Measurements from ENCODE around the gene ERC1. TPM values are rescaled to one million over a fixed set of nuclear protein-coding genes. Genes with fewer than 3 reads are reported as not detected.
"Not testable (repeated sequence)": the region's sequence is repeated elsewhere in the genome, so short reads cannot be mapped to it uniquely, and the experiment has no call there.

The ERC1 gene
- total RNA-seq, 1 donor from 2014 or later, result 82.2 TPM

DNA sequence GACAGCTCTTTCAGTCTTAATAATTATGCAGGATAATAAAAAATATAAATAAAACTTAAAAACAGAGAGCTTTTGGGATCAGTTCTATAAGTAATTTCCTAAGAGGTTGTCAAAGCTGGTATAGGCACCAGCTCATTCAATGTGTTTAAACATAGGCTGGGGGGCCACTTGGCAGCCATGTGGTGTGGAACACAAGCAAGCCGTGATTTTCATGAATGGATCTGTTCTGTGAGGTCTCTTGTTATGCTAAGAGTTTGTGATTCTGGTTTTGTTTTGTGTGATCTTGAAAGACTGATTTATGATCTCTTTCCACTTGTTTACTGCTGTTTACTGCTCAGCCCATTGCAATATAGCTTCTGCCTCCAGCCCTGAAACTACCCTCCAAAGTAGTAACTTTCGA lies 362.4 kb downstream of the ERC1 start:
- no peaks in the 10 kb centered on the region for H3K27me3 Mint-ChIP-seq (ENCODE audit: unreplicated experiment)
- TF ChIP-seq, protein P1, sequence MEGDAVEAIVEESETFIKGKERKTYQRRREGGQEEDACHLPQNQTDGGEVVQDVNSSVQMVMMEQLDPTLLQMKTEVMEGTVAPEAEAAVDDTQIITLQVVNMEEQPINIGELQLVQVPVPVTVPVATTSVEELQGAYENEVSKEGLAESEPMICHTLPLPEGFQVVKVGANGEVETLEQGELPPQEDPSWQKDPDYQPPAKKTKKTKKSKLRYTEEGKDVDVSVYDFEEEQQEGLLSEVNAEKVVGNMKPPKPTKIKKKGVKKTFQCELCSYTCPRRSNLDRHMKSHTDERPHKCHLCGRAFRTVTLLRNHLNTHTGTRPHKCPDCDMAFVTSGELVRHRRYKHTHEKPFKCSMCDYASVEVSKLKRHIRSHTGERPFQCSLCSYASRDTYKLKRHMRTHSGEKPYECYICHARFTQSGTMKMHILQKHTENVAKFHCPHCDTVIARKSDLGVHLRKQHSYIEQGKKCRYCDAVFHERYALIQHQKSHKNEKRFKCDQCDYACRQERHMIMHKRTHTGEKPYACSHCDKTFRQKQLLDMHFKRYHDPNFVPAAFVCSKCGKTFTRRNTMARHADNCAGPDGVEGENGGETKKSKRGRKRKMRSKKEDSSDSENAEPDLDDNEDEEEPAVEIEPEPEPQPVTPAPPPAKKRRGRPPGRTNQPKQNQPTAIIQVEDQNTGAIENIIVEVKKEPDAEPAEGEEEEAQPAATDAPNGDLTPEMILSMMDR (IDR thresholded peaks at IDR 0.05; ENCODE audit: partially characterized antibody, unreplicated experiment), result no peak
- H3K4me1 Mint-ChIP-seq (ENCODE audit: low read depth, unreplicated experiment), result peaks cover 11% of the 10 kb centered on the region
- H3K27ac Mint-ChIP-seq (ENCODE audit: unreplicated experiment), result no peak overlapping the region
- no peaks in the 10 kb centered on the region for H3K9me3 Mint-ChIP-seq (ENCODE audit: unreplicated experiment)
- H3K4me3 Mint-ChIP-seq (ENCODE audit: unreplicated experiment), result no peak overlapping the region
- no peak for DNase-seq
- H3K36me3 Mint-ChIP-seq (ENCODE audit: unreplicated experiment), result no peaks in the 10 kb centered on the region

GRCh38 chr12:1355396-1355795 lies 364.4 kb downstream of the ERC1 start:
- Mint-ChIP-seq H3K27ac (ENCODE audit: unreplicated experiment) (no peak overlapping the region), H3K27me3 (ENCODE audit: unreplicated experiment) (no peaks in the 10 kb centered on the region), H3K9me3 (ENCODE audit: unreplicated experiment) (no peaks in the 10 kb centered on the region), H3K36me3 (ENCODE audit: unreplicated experiment) (no peaks in the 10 kb centered on the region), H3K4me3 (ENCODE audit: unreplicated experiment) (no peak overlapping the region), H3K4me1 (ENCODE audit: low read depth, unreplicated experiment) (peaks cover 10% of the 10 kb centered on the region)
- TF ChIP-seq, protein P1 (IDR thresholded peaks at IDR 0.05; ENCODE audit: partially characterized antibody, unreplicated experiment), result no peak
- no peak for DNase-seq

- not testable (repeated sequence) for H3K4me3 Mint-ChIP-seq (ENCODE audit: unreplicated experiment); H3K4me1 Mint-ChIP-seq (ENCODE audit: low read depth, unreplicated experiment); H3K27me3 Mint-ChIP-seq (ENCODE audit: unreplicated experiment); H3K9me3 Mint-ChIP-seq (ENCODE audit: unreplicated experiment); H3K36me3 Mint-ChIP-seq (ENCODE audit: unreplicated experiment); H3K27ac Mint-ChIP-seq (ENCODE audit: unreplicated experiment); DNase-seq
These were observed 364.8 kb downstream of the ERC1 start for GRCh38 chr12:1355871-1356270.

GRCh38 chr12:1356285-1356684 lies 365.3 kb downstream of the ERC1 start:
- TF ChIP-seq, protein P1 (IDR thresholded peaks at IDR 0.05; ENCODE audit: partially characterized antibody, unreplicated experiment), result no peak
- no peak overlapping the region for H3K27ac Mint-ChIP-seq (ENCODE audit: unreplicated experiment)
- no peak overlapping the region for H3K4me3 Mint-ChIP-seq (ENCODE audit: unreplicated experiment)
- no peak for DNase-seq
- peaks cover 1% of the 10 kb centered on the region for H3K4me1 Mint-ChIP-seq (ENCODE audit: low read depth, unreplicated experiment)
- H3K9me3 Mint-ChIP-seq (ENCODE audit: unreplicated experiment), result no peaks in the 10 kb centered on the region
- H3K36me3 Mint-ChIP-seq (ENCODE audit: unreplicated experiment), result no peaks in the 10 kb centered on the region
- H3K27me3 Mint-ChIP-seq (ENCODE audit: unreplicated experiment), result no peaks in the 10 kb centered on the region

DNA sequence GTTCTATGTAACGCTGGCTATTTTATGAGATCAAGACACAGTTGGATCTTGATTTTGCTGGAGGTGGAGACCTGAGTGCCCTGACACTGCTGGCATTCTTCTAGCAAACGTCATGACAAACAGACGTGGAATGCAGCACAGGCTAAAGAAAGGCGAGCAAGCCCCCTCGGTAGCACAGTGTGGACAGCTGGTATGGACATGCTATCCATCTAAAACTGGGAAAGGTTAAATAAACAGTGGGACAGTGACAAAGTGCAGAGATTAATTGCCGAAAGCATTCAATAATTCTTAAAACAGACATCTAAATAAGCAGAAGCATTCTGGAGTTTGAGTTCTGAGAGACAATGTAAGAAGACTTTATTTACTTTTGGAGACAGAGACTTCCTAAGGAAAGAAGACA lies 366.1 kb downstream of the ERC1 start:
- TF ChIP-seq, protein P1 (IDR thresholded peaks at IDR 0.05; ENCODE audit: partially characterized antibody, unreplicated experiment), result no peak
- H3K27ac Mint-ChIP-seq (ENCODE audit: unreplicated experiment), result no peak overlapping the region
- no peak overlapping the region for H3K4me3 Mint-ChIP-seq (ENCODE audit: unreplicated experiment)
- no peaks in the 10 kb centered on the region for H3K4me1 Mint-ChIP-seq (ENCODE audit: low read depth, unreplicated experiment)
- H3K36me3 Mint-ChIP-seq (ENCODE audit: unreplicated experiment), result no peaks in the 10 kb centered on the region
- DNase-seq, result no peak
- no peaks in the 10 kb centered on the region for H3K27me3 Mint-ChIP-seq (ENCODE audit: unreplicated experiment)
- no peaks in the 10 kb centered on the region for H3K9me3 Mint-ChIP-seq (ENCODE audit: unreplicated experiment)

GRCh38 chr12:1357711-1358110 lies 366.7 kb downstream of the ERC1 start:
- Mint-ChIP-seq H3K36me3 (ENCODE audit: unreplicated experiment) (no peaks in the 10 kb centered on the region), H3K4me3 (ENCODE audit: unreplicated experiment) (no peak overlapping the region), H3K27me3 (ENCODE audit: unreplicated experiment) (no peaks in the 10 kb centered on the region), H3K9me3 (ENCODE audit: unreplicated experiment) (no peaks in the 10 kb centered on the region), H3K27ac (ENCODE audit: unreplicated experiment) (no peak overlapping the region), H3K4me1 (ENCODE audit: low read depth, unreplicated experiment) (no peaks in the 10 kb centered on the region)
- TF ChIP-seq, protein P1 (IDR thresholded peaks at IDR 0.05; ENCODE audit: partially characterized antibody, unreplicated experiment), result no peak
- no peak for DNase-seq

Measured in glutamatergic neuron (in vitro differentiated cells).